Activated naive CD8-positive, alpha-beta T cell treated with anti-CD3 and anti-CD28 coated beads, Interleukin-2, amount 10 ng/mL, durations not matched to agents 7 days and 5 days (primary cell): Measurements from ENCODE around the gene PPP2R1B. TPM values are rescaled to one million over a fixed set of nuclear protein-coding genes. Genes with fewer than 3 reads are reported as not detected.
"Not testable (repeated sequence)": the region's sequence is repeated elsewhere in the genome, so short reads cannot be mapped to it uniquely, and the experiment has no call there.

ENCODE experiments used
- ATAC-seq: fragments of 150-1000 bp; cut with Tn5 transposase; one replicate; pipeline ENCODE4 v1.10.0; 2021; ENCODE audit warnings: low read depth, moderate library complexity
- POLR2A ChIA-PET: fragments of 350-600 bp; sonication (Branson Sonifier 250); formaldehyde crosslinking; loops from one replicate; lab custom pipeline; 2021; ENCODE audit warnings: antibody characterized with exemption; lab: Charles Lee
- DNase-seq: peaks from one replicate; pipeline ENCODE4 v3.0.0; 2021
- H3K27ac Mint-ChIP-seq: one replicate; pipeline ENCODE4 v1.8.0; 2022; ENCODE audit warnings: mild to moderate bottlenecking, mixed read lengths
- H3K27me3 Mint-ChIP-seq: one replicate; pipeline ENCODE4 v1.8.0; 2022; ENCODE audit warnings: mild to moderate bottlenecking, moderate library complexity, mixed read lengths
- H3K36me3 Mint-ChIP-seq: one replicate; pipeline ENCODE4 v1.8.0; 2021; ENCODE audit warnings: mild to moderate bottlenecking, mixed read lengths
- H3K4me1 Mint-ChIP-seq: one replicate; pipeline ENCODE4 v1.8.0; 2021; ENCODE audit warnings: mixed read lengths
- H3K4me3 Mint-ChIP-seq: one replicate; pipeline ENCODE4 v1.8.0; 2022; ENCODE audit warnings: mild to moderate bottlenecking, moderate library complexity, mixed read lengths
- H3K9me3 Mint-ChIP-seq: one replicate; pipeline ENCODE4 v1.8.0; 2021; ENCODE audit warnings: mixed read lengths
- total RNA-seq, 2 experiments: library from RNA; stranded (reverse); gene quantifications; one replicate each; pipeline ENCODE4 v1.2.3, GENCODE V29; 2021

PPP2R1B gene
- total RNA-seq, 2 experiments from 2014 or later, result 45.1 to 47.1 TPM

DNA sequence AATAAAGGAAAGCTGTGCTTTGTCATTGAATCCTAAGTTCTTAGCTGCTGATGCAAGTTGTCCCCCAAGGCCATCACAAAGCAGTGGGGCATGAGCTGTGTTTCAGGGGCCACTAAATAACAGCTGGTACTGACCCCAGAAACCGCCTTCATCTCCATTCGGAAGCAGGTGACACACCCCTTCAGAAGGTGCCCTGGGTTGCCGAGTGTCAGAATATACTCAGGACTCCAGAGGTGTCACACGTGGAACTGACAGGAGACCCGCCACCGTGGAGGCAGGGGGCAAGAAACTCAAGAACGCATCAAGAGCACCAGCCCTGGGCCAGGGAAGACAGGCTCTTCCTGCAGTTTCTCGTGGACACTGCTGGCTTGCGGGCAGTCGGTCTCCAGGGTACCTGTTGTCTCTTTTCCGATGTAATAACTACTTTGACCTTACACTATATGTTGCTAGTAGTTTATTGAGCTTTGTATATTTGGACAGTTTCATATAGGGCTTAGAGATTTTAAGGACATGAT lies 41.5 kb downstream of the PPP2R1B start:
- peaks cover 15% of the 10 kb centered on the region for H3K36me3 Mint-ChIP-seq
- no peak overlapping the region for H3K4me3 Mint-ChIP-seq
- no peaks in the 10 kb centered on the region for H3K9me3 Mint-ChIP-seq
- no peak for DNase-seq
- H3K27ac Mint-ChIP-seq, result no peak overlapping the region
- no peak for ATAC-seq
- no peaks in the 10 kb centered on the region for H3K27me3 Mint-ChIP-seq
- H3K4me1 Mint-ChIP-seq, result no peaks in the 10 kb centered on the region
- POLR2A ChIA-PET, result no interaction called here

DNA sequence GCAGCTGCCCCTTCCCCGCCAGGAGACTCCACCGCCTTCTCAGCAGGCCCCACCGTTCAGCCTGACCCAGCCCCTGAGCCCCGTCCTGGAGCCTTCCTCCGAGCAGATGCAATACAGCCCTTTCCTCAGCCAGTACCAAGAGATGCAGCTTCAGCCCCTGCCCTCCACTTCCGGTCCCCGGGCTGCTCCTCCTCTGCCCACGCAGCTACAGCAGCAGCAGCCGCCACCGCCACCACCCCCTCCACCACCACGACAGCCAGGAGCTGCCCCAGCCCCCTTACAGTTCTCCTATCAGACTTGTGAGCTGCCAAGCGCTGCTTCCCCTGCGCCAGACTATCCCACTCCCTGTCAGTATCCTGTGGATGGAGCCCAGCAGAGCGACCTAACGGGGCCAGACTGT lies 42.6 kb downstream of the PPP2R1B start:
- H3K27ac Mint-ChIP-seq, result no peak overlapping the region
- DNase-seq (no peak), ATAC-seq (no peak)
- no peaks in the 10 kb centered on the region for H3K27me3 Mint-ChIP-seq
- POLR2A ChIA-PET, result no interaction called here
- H3K36me3 Mint-ChIP-seq, result peaks cover 12% of the 10 kb centered on the region
- no peak overlapping the region for H3K4me3 Mint-ChIP-seq
- no peaks in the 10 kb centered on the region for H3K4me1 Mint-ChIP-seq
- no peaks in the 10 kb centered on the region for H3K9me3 Mint-ChIP-seq

GRCh38 chr11:111722501-111722900 lies 43.7 kb downstream of the PPP2R1B start:
- Mint-ChIP-seq H3K4me3 (no peak overlapping the region), H3K4me1 (no peaks in the 10 kb centered on the region), H3K9me3 (no peaks in the 10 kb centered on the region), H3K27me3 (no peaks in the 10 kb centered on the region), H3K27ac (no peak overlapping the region), H3K36me3 (peaks cover 14% of the 10 kb centered on the region)
- ATAC-seq (no peak), DNase-seq (no peak)
- POLR2A ChIA-PET, result no interaction called here

DNA sequence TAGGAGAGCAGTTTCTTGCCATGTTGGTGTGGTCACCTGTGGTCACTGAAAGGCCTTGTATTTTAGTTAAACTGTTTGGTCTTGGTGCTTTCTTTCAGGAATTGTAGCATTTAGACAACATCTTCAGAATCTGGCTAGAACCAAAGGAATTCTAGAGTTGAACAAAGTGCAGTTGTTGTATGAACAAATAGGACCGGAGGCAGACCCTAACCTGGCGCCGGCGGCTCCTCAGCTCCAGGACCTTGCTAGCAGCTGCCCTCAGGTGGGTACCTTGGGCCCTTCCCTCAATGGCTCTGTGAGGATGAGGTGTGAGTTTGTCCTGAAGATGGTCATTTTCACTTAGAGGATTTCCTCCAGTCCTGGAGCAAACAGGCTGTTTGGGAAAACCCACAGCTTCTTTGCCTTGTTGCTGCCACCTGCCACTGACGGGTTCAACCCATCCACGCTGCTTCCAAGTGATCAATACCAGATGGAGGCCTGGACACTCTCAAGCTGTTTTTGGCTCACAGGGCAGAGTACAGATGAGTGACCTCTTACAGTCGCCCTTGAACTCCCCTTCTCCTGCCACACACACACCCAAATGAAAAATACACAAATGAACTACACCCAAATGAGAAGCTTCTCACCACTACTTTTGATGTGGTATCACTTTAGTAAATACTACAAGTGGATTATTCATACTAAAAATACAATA lies 45.2 kb downstream of the PPP2R1B start:
- POLR2A ChIA-PET, result no interaction called here
- ATAC-seq (no peak), DNase-seq (no peak)
- peaks cover 17% of the 10 kb centered on the region for H3K36me3 Mint-ChIP-seq
- no peak overlapping the region for H3K27ac Mint-ChIP-seq
- no peaks in the 10 kb centered on the region for H3K9me3 Mint-ChIP-seq
- no peaks in the 10 kb centered on the region for H3K4me1 Mint-ChIP-seq
- no peaks in the 10 kb centered on the region for H3K27me3 Mint-ChIP-seq
- H3K4me3 Mint-ChIP-seq, result no peak overlapping the region

- POLR2A ChIA-PET, result no interaction called here
- ATAC-seq, result no peak
- Mint-ChIP-seq H3K27ac (no peak overlapping the region), H3K27me3 (no peaks in the 10 kb centered on the region), H3K9me3 (no peaks in the 10 kb centered on the region), H3K36me3 (peaks cover 18% of the 10 kb centered on the region), H3K4me1 (no peaks in the 10 kb centered on the region), H3K4me3 (no peak overlapping the region)
- DNase-seq, result no peak
Observed at GRCh38 chr11:111719379-111719778, 46.8 kb downstream of the PPP2R1B start.

- H3K36me3 Mint-ChIP-seq, result peaks cover 23% of the 10 kb centered on the region
- H3K4me1 Mint-ChIP-seq, result no peaks in the 10 kb centered on the region
Observed at GRCh38 chr11:111718859-111719258, 47.3 kb downstream of the PPP2R1B start.

DNA sequence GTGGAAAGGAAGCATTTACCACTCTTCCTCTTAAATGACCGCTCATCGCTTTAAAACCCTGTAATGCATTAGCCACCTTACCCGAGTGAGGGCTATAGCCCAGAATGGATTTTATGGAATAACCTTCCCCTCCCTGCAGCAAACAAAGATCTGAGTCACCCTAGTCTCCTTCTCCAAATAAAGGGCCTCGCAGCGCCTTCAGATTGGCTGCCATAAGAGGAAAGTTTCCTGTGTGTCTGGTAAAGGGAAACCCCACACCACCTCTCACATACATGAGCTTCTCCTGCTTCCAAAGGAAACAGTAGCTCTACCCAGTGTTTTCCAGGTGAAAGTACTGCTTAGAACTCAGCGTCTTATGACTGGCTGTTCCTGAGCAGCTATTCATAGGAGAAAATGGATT lies 47.8 kb downstream of the PPP2R1B start:
- ATAC-seq (no peak), DNase-seq (no peak)
- POLR2A ChIA-PET, result no interaction called here
- no peaks in the 10 kb centered on the region for H3K27me3 Mint-ChIP-seq
- H3K9me3 Mint-ChIP-seq, result no peaks in the 10 kb centered on the region
- peaks cover 23% of the 10 kb centered on the region for H3K36me3 Mint-ChIP-seq
- H3K27ac Mint-ChIP-seq, result no peak overlapping the region
- no peak overlapping the region for H3K4me3 Mint-ChIP-seq
- no peaks in the 10 kb centered on the region for H3K4me1 Mint-ChIP-seq

More at GRCh38 chr11:111718859-111719258, 47.3 kb downstream of the PPP2R1B start:
- POLR2A ChIA-PET, result no interaction called here
- no peak for ATAC-seq
- Mint-ChIP-seq H3K27ac (no peak overlapping the region), H3K9me3 (no peaks in the 10 kb centered on the region), H3K27me3 (no peaks in the 10 kb centered on the region), H3K4me3 (no peak overlapping the region)
- DNase-seq, result no peak

DNA sequence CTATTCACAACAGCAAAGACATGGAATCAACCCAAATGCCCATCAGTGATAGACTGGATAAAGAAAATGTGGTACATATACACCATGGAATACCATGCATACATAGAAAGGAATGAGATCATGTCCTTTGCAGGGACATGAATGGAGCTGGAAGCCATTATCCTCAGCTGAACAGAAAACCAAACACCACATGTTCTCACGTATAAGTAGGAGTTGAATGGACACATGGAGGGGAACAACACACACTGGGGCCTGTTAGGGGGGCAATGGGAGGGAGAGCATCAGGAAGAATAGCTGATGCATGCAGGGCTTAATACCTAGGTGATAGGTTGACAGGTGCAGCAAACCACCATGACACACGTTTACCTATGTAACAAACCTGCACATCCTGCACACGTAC lies 48.5 kb downstream of the PPP2R1B start:
- H3K4me1 Mint-ChIP-seq, DNase-seq, H3K27ac Mint-ChIP-seq, H3K9me3 Mint-ChIP-seq, ATAC-seq, H3K4me3 Mint-ChIP-seq, H3K27me3 Mint-ChIP-seq: not testable (repeated sequence)
- POLR2A ChIA-PET, result interaction anchor here (0.6 kb wide), 1 partner anchor 98 kb away, joined by 4 read pairs; no protein-coding TSS in a partner anchor
- H3K36me3 Mint-ChIP-seq, result peaks cover 19% of the 10 kb centered on the region

DNA sequence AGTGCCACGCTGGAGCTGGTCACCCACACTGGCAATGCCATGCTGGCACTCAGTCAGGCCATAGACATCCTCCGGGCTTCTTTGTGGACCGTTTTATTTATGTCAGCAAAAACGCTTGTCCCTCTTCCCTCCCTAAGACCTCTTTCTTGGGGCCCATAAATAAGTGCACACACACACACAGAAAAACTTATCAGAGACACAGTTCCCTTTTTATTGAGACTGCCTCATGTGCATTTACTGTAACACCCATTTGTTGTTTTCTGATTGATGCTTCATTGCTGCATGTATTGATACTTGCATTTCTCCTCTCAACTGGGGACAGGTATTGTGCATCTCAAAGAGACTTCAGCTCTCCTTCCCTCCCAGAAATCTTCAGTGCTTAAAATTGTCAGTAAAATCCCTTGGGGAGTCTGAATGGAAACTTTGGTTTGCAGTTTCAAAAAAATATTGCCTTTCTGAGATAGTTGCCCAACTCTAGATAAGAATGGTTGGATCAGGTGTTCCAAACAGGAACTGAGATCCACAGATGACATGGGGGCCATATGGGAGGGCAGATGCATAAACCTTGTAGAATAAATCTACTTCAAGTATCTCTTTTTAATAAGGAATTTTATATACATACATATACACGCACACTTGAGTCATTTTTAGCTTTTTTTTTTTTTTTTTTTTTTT lies 50.9 kb downstream of the PPP2R1B start:
- no peak overlapping the region for H3K27ac Mint-ChIP-seq
- no peaks in the 10 kb centered on the region for H3K27me3 Mint-ChIP-seq
- DNase-seq (no peak), ATAC-seq (no peak)
- H3K4me1 Mint-ChIP-seq, result no peaks in the 10 kb centered on the region
- POLR2A ChIA-PET, result interaction anchor here (0.6 kb wide), 1 partner anchor 194 kb away, joined by 7 read pairs; no protein-coding TSS in a partner anchor
- H3K9me3 Mint-ChIP-seq, result no peaks in the 10 kb centered on the region
- peaks cover 13% of the 10 kb centered on the region for H3K36me3 Mint-ChIP-seq
- H3K4me3 Mint-ChIP-seq, result no peak overlapping the region

DNA sequence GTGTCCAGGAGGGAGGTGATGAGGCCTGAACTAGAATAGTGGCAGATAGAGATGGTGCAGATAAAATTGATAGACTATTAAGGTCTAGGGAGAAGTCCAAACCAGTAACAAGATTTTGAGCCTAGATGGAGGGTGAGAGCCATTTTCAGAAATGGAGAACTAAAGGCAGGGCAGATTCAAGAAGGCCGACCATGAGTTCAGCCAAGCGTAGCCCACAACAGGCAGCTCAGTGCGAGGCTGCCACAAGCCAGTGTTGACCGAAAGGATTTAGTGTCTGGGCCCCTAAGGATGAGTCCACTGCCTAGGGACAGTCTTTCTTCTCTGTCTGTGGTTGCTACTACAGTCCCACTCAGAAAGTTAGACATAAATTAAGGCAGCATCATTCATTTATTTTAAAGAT lies 51.7 kb downstream of the PPP2R1B start:
- Mint-ChIP-seq H3K36me3 (peaks cover 13% of the 10 kb centered on the region), H3K9me3 (no peaks in the 10 kb centered on the region), H3K27me3 (no peaks in the 10 kb centered on the region), H3K4me3 (no peak overlapping the region), H3K4me1 (no peaks in the 10 kb centered on the region), H3K27ac (no peak overlapping the region)
- no peak for DNase-seq
- ATAC-seq, result no peak
- POLR2A ChIA-PET, result no interaction called here

DNA sequence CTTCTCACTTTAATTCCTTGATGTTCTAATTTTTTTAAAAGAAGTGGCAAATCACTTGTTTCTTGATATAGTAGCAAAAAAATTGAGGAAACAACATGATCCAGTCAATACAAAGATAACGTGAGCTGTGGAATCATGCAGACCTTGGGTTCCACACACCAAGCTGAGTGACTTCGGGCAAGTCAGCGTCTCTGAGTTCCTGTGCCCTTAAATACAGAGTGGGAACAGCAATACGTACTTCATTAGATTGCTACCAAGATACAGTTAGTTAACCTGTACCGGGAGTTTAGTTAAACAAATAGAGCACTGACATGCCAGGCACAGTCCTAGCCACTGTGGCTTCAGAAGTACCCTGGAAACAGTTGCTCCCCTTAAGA lies 58.5 kb downstream of the PPP2R1B start:
- Mint-ChIP-seq H3K4me3 (no peak overlapping the region), H3K27ac (no peak overlapping the region), H3K4me1 (no peaks in the 10 kb centered on the region), H3K9me3 (no peaks in the 10 kb centered on the region), H3K36me3 (peaks cover 10% of the 10 kb centered on the region), H3K27me3 (no peaks in the 10 kb centered on the region)
- POLR2A ChIA-PET, result no interaction called here
- DNase-seq, result no peak
- no peak for ATAC-seq

DNA sequence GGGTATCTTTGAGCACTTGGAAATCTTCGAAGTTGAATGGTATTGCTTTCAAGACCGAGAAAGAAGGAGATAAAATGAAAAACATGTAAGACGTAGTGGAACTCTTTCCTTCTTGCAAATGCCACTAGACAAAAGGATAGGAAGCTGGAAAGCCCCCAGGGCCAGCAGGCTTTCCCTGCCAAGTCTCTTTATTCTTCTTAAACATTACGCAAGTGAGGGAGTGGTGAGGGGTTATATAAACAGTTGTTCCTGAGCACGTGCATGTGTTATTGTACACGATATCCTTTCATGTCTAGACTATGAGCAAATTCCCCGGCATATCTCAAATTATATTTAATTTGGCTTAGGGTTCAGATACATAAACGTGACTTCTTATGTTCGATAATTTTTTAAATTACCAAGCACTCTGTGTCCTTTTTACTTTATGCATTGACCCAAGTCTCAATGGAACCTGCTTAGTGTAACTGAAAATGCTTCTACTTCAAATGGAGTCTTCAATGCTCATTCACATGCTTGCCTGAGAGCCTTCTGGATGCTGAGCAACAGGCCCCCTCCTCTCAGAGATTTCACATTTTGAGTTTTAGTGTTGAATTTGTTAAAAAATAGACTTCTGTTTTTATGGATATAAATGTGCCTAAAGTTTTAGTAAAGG lies 59.0 kb downstream of the PPP2R1B start:
- Mint-ChIP-seq H3K4me3 (no peak overlapping the region), H3K4me1 (no peaks in the 10 kb centered on the region), H3K27me3 (no peaks in the 10 kb centered on the region), H3K36me3 (peaks cover 10% of the 10 kb centered on the region), H3K9me3 (no peaks in the 10 kb centered on the region), H3K27ac (no peak overlapping the region)
- no peak for DNase-seq
- POLR2A ChIA-PET, result no interaction called here
- no peak for ATAC-seq

GRCh38 chr11:111703576-111703975 lies 62.6 kb downstream of the PPP2R1B start:
- no peaks in the 10 kb centered on the region for H3K9me3 Mint-ChIP-seq
- POLR2A ChIA-PET, result no interaction called here
- ATAC-seq, result no peak

More at GRCh38 chr11:111703576-111703975, 62.6 kb downstream of the PPP2R1B start:
- H3K4me1 Mint-ChIP-seq, result no peaks in the 10 kb centered on the region
- no peaks in the 10 kb centered on the region for H3K27me3 Mint-ChIP-seq
- H3K4me3 Mint-ChIP-seq, result no peak overlapping the region
- no peak for DNase-seq
- H3K36me3 Mint-ChIP-seq, result peaks cover 10% of the 10 kb centered on the region
- H3K27ac Mint-ChIP-seq, result no peak overlapping the region
